GM12801 (cell line): ENCODE data around the gene CCNK.

Experiments
- CTCF ChIP-seq: IDR thresholded peaks from one replicate; pipeline ENCODE4 v1.5.1; 2011; ENCODE audit warnings: control low read depth; ENCODE audit not compliant: insufficient read length; ENCODE audit errors: extremely low read depth

Gene CCNK

GRCh38 chr14:99541677-99542470 is 60.7 kb downstream of the CCNK start:
- no peak for TF ChIP-seq CTCF

- no peak for TF ChIP-seq CTCF
Measured at GRCh38 chr14:99542566-99542965, 61.4 kb downstream of the CCNK start.

- no peak for TF ChIP-seq CTCF
Measured at GRCh38 chr14:99543370-99543769, 62.2 kb downstream of the CCNK start.

GRCh38 chr14:99543985-99544384 is 62.8 kb downstream of the CCNK start:
- no peak for TF ChIP-seq CTCF

GRCh38 chr14:99544991-99545390 is 63.8 kb downstream of the CCNK start:
- no peak for TF ChIP-seq CTCF

GRCh38 chr14:99545586-99545985 is 64.4 kb downstream of the CCNK start:
- no peak for TF ChIP-seq CTCF

- no peak for TF ChIP-seq CTCF
Measured at GRCh38 chr14:99546234-99546879, 65.1 kb downstream of the CCNK start.
